ENCODE measurements around the gene NDUFA8.

Gene NDUFA8

GRCh38 chr9:122159026-122159924 lies at the start of gene NDUFA8, which contains the start of gene MORN5:
Gene NDUFA8, minus strand, starts transcription at chr9:122159779. Its CDS starts 102 bp downstream, at chr9:122159677.
Gene MORN5, plus strand, starts transcription at chr9:122159908. Its CDS starts 65 bp downstream, at chr9:122159973.
- DNase-seq, result peak; percentile 98

DNA sequence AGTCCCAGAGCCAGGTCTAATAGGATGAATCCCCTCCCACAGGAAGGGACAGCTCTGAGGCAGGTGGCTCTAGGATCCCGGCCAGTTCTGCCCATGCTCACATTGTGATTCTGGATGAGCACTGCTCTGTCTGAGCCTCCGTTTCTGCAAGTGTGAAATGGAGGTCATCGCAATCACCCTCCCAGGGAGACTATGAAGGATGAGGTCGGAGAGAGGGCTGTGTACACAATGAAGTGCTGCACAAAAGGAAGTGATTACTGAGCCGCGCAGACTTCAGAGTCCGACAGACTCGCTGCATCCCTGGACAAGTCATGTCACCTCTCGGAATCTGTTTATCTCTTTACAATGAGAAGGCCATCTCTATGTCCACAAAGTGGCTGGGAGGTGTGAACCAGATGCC lies 47.5 kb upstream of the NDUFA8 start:
- DNase-seq, result no peak

- DNase-seq, result no peak
These were observed 46.8 kb upstream of the NDUFA8 start for GRCh38 chr9:122206118-122207046.

- no peak for DNase-seq
These were observed 45.6 kb upstream of the NDUFA8 start for GRCh38 chr9:122205176-122205575.

DNA sequence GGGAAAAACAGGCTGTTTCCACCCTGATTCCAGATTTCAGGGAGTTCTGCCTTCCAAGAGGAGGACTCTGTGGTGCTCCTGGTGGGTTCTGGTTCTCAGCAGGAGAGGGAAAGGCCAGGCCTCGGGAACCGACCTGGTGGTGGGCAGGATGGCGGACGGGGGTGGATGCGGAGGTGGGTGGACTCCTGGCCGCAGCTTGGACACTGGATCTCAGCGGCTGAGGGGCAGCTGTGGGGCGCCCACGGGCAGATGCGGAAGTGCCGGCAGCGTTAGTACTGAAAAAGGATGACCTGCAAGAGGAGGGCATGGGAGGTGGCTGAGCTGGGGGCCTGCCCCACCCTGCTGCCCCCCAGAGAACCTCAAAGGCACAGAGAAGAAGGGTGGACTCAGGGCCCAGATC lies 44.9 kb upstream of the NDUFA8 start:
- no peak for DNase-seq

DNA sequence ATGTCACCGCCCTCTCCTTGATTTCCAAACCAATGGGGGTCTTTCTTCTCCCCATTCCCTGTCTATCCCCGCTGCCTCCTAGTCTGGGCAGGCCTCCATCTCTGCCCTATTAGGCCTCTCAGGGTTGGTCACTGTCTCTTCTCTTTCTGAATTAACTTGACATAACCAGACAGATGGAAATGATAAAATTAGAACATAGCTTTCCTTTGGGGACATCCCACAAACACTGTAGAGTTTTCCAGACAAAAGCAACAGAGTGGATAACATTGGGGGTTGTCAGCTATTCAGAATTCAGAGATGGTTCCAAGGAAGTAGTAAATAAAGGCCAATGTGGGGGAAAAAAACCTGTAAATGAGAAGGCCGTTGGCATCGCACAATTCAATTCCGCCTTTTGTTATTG lies 44.5 kb upstream of the NDUFA8 start:
- no peak for DNase-seq

- DNase-seq, result no peak
These were observed 42.5 kb upstream of the NDUFA8 start for GRCh38 chr9:122202111-122202510.

GRCh38 chr9:122201641-122202040 lies 42.1 kb upstream of the NDUFA8 start:
- no peak for DNase-seq

GRCh38 chr9:122200960-122201595 lies 41.5 kb upstream of the NDUFA8 start:
- no peak for DNase-seq

- DNase-seq, result no peak
These were observed 38.3 kb upstream of the NDUFA8 start for GRCh38 chr9:122197882-122198281.

- no peak for DNase-seq
These were observed 37.8 kb upstream of the NDUFA8 start for GRCh38 chr9:122197426-122197825.

GRCh38 chr9:122195875-122196274 lies 36.3 kb upstream of the NDUFA8 start:
- DNase-seq, result no peak

DNA sequence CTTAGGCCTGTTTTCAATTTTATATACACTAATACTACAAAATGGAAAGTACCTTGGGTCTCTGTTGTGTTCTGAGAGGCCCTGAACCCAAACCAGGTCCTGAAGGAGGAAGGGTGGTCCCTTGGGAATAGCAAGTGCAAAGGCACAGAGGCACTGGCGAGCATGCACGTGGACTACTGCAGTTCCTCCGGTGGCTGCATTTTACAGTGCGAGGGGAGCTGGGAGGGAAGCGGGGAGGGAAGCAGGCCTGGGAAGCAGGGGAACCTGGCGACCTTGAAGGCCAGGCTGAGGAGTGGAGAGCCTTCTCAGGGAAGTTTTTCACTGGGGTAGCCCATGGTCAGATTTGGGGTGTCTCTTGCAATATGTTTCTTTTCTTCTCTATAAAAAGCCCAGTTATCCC lies 34.1 kb upstream of the NDUFA8 start:
- no peak for DNase-seq

GRCh38 chr9:122192914-122193525 lies 33.4 kb upstream of the NDUFA8 start:
- DNase-seq, result no peak

DNA sequence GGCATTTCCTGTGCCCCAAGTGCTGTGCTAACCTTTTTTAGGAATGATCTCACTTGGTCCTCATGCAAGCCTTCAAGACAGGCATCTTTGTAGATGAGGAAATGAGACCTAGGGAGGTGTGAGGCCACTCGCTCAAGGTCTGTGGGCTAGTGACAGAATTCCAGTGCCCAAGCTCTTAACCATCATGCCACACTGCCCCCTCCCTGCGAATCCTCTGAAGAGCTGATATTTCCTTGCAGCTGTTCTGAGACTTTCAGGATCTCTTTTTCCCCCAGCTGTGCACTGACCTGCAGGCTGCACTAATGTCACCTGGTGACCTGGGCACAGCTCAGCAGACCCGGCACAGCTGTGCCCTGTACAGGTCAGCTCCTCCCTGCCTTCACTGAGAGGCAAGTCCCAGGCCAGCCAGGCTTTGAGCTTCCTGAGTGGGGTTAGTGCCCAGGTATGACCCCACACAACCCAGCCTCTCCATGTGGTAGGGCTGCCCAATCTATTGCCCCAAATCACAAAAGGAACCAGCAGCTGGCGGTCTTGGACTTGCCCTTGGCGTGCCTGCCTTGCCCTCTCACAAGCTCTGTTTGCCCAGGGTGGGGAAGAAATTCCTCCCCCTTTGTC lies 32.8 kb upstream of the NDUFA8 start:
- no peak for DNase-seq

- DNase-seq, result no peak
These were observed 32.0 kb upstream of the NDUFA8 start for GRCh38 chr9:122191584-122191983.

GRCh38 chr9:122190597-122191381 lies 31.2 kb upstream of the NDUFA8 start:
- no peak for DNase-seq

- DNase-seq, result no peak
These were observed 28.8 kb upstream of the NDUFA8 start for GRCh38 chr9:122188369-122188768.

DNA sequence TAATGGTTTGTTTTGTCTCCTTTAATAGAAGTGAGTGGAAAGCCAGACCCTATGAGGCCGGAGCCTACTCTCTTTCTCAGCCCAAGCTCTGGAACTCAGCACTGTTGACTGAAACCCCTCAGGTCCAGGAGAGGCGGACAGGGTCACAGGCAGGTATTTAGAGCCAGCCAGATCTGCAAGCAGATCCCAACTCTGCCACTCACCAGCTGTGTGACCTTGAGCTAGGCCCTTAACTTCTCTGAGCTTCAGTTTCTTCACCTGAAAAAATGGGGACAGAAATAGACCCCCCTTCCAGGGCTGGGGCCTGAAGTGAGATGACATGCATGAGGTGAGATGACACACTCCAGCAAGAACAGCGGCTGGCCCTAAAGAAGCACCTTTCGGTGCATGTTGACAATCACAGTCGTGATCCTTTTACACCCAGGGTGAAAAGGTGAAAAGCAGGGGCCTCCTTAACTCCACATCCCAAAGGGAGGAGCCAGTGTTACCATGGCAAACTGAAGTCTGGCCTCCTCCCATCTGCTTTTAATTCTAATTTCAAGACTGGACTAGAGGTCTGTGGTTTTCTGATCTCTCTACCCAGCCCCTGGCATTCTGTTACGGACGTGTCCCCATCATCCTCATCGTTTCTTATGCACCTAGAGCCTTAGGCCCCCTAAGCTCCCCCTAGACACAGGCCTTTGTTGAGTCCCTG lies 27.3 kb upstream of the NDUFA8 start:
- no peak for DNase-seq

DNA sequence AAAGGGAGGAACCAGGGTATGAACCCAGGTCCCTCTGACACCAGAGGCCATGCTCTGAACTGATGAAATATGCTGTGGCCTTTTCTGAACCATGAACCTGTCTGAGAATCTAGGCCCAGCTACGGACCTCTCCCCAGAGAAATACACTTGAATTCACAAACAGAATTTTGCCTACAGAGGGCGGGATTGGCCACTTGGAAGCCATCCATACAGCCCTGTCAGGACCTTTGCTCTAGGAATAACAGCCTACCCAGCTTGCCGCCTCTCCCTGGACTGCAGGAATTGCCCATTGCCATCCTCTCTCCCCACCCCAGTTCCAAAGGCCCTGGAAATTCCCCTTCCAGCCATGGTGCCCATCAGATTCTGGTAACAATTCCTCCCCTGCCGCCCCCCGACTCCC lies 26.7 kb upstream of the NDUFA8 start:
- DNase-seq, result no peak

- DNase-seq, result no peak
These were observed 25.0 kb upstream of the NDUFA8 start for GRCh38 chr9:122184551-122184950.

Data from NCI-H82 (cell line).